Lower leg skin (tissue), 4 donors: ENCODE results near the gene DSTN. TPM values are rescaled to one million over a fixed set of nuclear protein-coding genes. Genes with fewer than 3 reads are reported as not detected.
"Not testable (repeated sequence)": the region's sequence is repeated elsewhere in the genome, so short reads cannot be mapped to it uniquely, and the experiment has no call there.

ENCODE experiments used
- DNase-seq, 2 donors: peaks; one replicate each; pipeline ENCODE4 v3.0.0-alpha.2; 2019; ENCODE audit warnings: low spot score in 2 of 2
- H3K4me3 ChIP-seq: fragments of 200-600 bp; sonication (generic); 2 replicates; pipeline ENCODE4 v1.5.1; 2017; ENCODE audit warnings: mild to moderate bottlenecking, low read depth; ENCODE audit not compliant: poor library complexity, severe bottlenecking
- CTCF ChIP-seq, 3 donors: fragments of 450-650 bp; IDR thresholded peaks; one replicate each; pipeline ENCODE4 v1.5.1; 2016; ENCODE audit warnings: antibody characterized with exemption in 3 of 3, mild to moderate bottlenecking in 3 of 3, moderate library complexity in 2 of 3
- POLR2A ChIP-seq, 2 donors: fragments of 450-650 bp; IDR thresholded peaks; one replicate each; pipeline ENCODE4 v1.6.1; 2016 to 2017; ENCODE audit warnings: antibody characterized with exemption in 2 of 2, mild to moderate bottlenecking in 1 of 2, moderate library complexity in 1 of 2
- WGBS, 2 donors: methylation state at CpG; one replicate each; pipeline ENCODE4 v1.1.5; 2018; 5-methylcytosine and 5-hydroxymethylcytosine counted together
- intact Hi-C: fragments of 100-400 bp; cut with DNase I; formaldehyde crosslinking; loops from one replicate; pipeline ENCODE4 v1.15.0; 2023; ENCODE audit warnings: low total_unique reads
- total RNA-seq, 4 donors: library from RNA; depleted of rRNA; stranded (reverse); fragments of >200 nt; gene quantifications; one replicate each; pipeline ENCODE4 v1.1.0, GENCODE V29; 2016

DSTN gene
- total RNA-seq, 4 donors from 2014 or later = 237 to 335 (median 290) TPM

GRCh38 chr20:17658648-17658993 is 88.7 kb downstream of the DSTN start:
- DNase-seq = no peak
- no peak overlapping the region for H3K4me3 ChIP-seq
- WGBS, 2 donors = 95 to 100% methylated on average over 2 of the region's 2 CpGs
- intact Hi-C loops = no loop called here
- TF ChIP-seq CTCF (IDR thresholded peaks at IDR 0.05) (no peak), POLR2A (IDR thresholded peaks at IDR 0.05) (no peak)

- intact Hi-C loops, DNase-seq, H3K4me3 ChIP-seq: not testable (repeated sequence)
- WGBS, 2 donors = 96 to 100% methylated on average over 7 of the region's 7 CpGs
Measured at GRCh38 chr20:17659344-17659743, 89.5 kb downstream of the DSTN start.

Other genes starting within 250 kb of the DSTN start
- 1 to 10 TPM in 3 of 4 donors, under 1 TPM in 1; 0.61 to 2.6 (median 1.7) TPM for gene BFSP1, start 38.7 kb upstream of the DSTN start, total RNA-seq
- 10 to 100 TPM; 33.7 to 57.7 (median 43.2) TPM for gene RRBP1, start 112.2 kb downstream of the DSTN start, total RNA-seq
- gene BANF2, start 129.9 kb downstream of the DSTN start, total RNA-seq = not detected